Smooth muscle cell of the brain vasculature (primary cell): Measurements from ENCODE around the gene PRR22.
"Not testable (repeated sequence)": the region's sequence is repeated elsewhere in the genome, so short reads cannot be mapped to it uniquely, and the experiment has no call there.

Source experiments
- DNase-seq: peaks from one replicate; pipeline ENCODE4 v3.0.0-alpha.2; 2012; ENCODE audit warnings: low read depth, low spot score

Gene PRR22

GRCh38 chr19:5751709-5752108 lies 32.8 kb downstream of the PRR22 start:
- no peak for DNase-seq

- DNase-seq, result no peak
These were observed 35.0 kb downstream of the PRR22 start for GRCh38 chr19:5749505-5749904.

DNA sequence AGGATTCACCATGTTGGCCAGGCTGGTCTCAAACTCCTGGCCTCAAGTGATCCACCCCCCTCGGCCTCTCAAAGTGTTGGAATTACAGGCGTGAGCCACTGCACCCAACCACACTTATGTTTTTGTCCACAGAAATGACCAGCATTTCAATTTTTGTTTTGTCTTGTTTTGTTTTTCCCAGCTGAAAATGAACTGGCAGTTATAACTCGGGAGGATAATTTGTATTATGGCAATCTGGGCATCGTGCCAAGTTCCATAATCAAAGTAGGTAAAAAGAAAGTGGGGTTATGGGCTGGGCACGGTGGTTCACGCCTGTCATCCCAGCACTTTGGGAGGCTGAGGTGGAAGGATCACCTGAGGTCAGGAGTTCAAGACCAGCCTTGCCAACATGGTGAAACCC lies 35.6 kb downstream of the PRR22 start:
- not testable (repeated sequence) for DNase-seq

- DNase-seq, result not testable (repeated sequence)
These were observed 39.5 kb downstream of the PRR22 start for GRCh38 chr19:5744999-5745398.

DNA sequence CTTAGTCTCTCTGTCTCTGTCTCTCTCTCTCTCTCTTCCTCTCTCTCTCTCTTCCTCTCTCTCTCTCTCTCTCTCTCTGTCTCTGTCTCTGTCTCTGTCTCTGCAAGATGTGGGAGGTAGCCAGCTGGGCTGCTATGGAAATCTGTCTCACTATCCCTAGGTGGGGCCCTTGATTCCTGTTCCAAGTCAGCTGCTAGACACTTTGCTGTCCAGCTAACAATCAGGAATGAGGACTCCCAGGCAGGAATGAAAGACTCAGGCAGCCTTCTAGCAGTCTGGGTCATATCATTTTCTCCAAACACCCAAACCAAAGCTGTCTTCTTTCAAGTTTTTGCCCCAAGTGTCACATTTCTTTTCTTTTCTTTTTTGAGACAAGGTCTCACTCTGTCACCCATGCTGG lies 40.9 kb downstream of the PRR22 start:
- DNase-seq, result no peak

- DNase-seq, result no peak
These were observed 42.5 kb downstream of the PRR22 start for GRCh38 chr19:5742051-5742450.

DNA sequence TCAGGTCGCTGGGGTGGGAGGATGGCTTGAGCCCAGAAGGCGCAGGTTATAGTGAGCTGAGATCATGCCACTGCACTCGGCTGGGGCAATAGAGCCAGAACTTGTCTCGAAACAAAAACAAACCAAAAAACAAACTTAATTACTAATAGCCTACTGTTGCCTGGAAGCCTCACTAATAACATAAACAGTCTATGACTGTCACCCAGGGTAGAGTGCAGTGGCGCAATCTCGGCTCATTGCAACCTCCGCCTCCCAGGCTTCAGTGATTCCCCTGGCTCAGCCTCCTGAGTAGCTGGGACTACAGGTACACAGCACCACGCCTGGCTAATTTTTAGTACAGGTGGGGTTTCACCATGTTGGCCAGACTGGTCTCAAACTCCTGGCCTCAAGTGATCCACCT lies 46.1 kb downstream of the PRR22 start:
- DNase-seq, result no peak

- DNase-seq, result not testable (repeated sequence)
These were observed 51.4 kb downstream of the PRR22 start for GRCh38 chr19:5733172-5733571.
